Mesendoderm (in vitro differentiated cells): ENCODE results near the gene PRX.

Source experiments
- DNase-seq: peaks from one replicate; pipeline ENCODE4 v3.0.0; 2013
- H2AK5ac ChIP-seq: 2 replicates; pipeline ENCODE4 v1.6.1; 2013; ENCODE audit warnings: low read length, inconsistent platforms
- H2BK120ac ChIP-seq: 2 replicates; pipeline ENCODE4 v1.6.1; 2013; ENCODE audit warnings: low read depth, mild to moderate bottlenecking, low read length, moderate library complexity, mixed read lengths
- H2BK15ac ChIP-seq: replicated peaks from 2 replicates; pipeline ENCODE4 v1.6.1; 2013; ENCODE audit warnings: low read depth, mild to moderate bottlenecking, moderate library complexity
- H2BK5ac ChIP-seq: 2 replicates; pipeline ENCODE4 v1.6.1; 2013; ENCODE audit warnings: low read length, inconsistent platforms
- H3K18ac ChIP-seq: 2 replicates; pipeline ENCODE4 v1.6.1; 2013; ENCODE audit warnings: mild to moderate bottlenecking, low read length, mixed read lengths
- H3K23ac ChIP-seq: one replicate; pipeline ENCODE4 v1.6.1; 2013; ENCODE audit warnings: low read length
- H3K27ac ChIP-seq: 2 replicates; pipeline ENCODE4 v1.5.1; 2013; ENCODE audit warnings: low read depth, mild to moderate bottlenecking, inconsistent platforms, low read length, moderate library complexity
- H3K27me3 ChIP-seq: 2 replicates; pipeline ENCODE4 v1.6.1; 2013; ENCODE audit warnings: low read length, control low read depth, mild to moderate bottlenecking, inconsistent platforms; ENCODE audit not compliant: insufficient read depth, poor library complexity
- H3K36me3 ChIP-seq: 2 replicates; pipeline ENCODE4 v1.6.1; 2013; ENCODE audit warnings: low read length, inconsistent platforms; ENCODE audit not compliant: control insufficient read depth, insufficient read depth
- H3K4ac ChIP-seq: one replicate; pipeline ENCODE4 v1.6.1; 2013; ENCODE audit warnings: low read depth, mild to moderate bottlenecking, low read length, moderate library complexity
- H3K4me1 ChIP-seq: 2 replicates; pipeline ENCODE4 v1.6.1; 2013; ENCODE audit warnings: low read depth, low read length, inconsistent platforms; ENCODE audit not compliant: control insufficient read depth
- H3K4me2 ChIP-seq: 2 replicates; pipeline ENCODE4 v1.6.1; 2013; ENCODE audit warnings: low read length
- H3K4me3 ChIP-seq: 2 replicates; pipeline ENCODE4 v1.5.1; 2013; ENCODE audit warnings: mild to moderate bottlenecking, low read length
- H3K56ac ChIP-seq: one replicate; pipeline ENCODE4 v1.6.1; 2013; ENCODE audit warnings: low read length
- H3K79me1 ChIP-seq: 2 replicates; pipeline ENCODE4 v1.6.1; 2013; ENCODE audit warnings: low read length, inconsistent platforms
- H3K79me2 ChIP-seq: 2 replicates; pipeline ENCODE4 v1.6.1; 2013; ENCODE audit warnings: mild to moderate bottlenecking, low read length; ENCODE audit not compliant: control insufficient read depth, insufficient read depth
- H3K9ac ChIP-seq: 2 replicates; pipeline ENCODE4 v1.6.1; 2013; ENCODE audit warnings: low read length, inconsistent platforms
- H4K5ac ChIP-seq: one replicate; pipeline ENCODE4 v1.6.1; 2013; ENCODE audit warnings: low read length
- H4K8ac ChIP-seq: one replicate; pipeline ENCODE4 v1.6.1; 2013; ENCODE audit warnings: low read depth, mild to moderate bottlenecking, control low read depth, low read length, moderate library complexity
- WGBS: extraction: QIAGEN DNeasy Blood & Tissue Kit; methylation state at CpG from one replicate; pipeline ENCODE4 v1.1.7; 2013; ENCODE audit warnings: low lambda C conversion rate, missing lambda C conversion rate; ENCODE audit not compliant: insufficient coverage; ENCODE audit errors: extremely low coverage; 5-methylcytosine and 5-hydroxymethylcytosine counted together

Gene PRX

DNA sequence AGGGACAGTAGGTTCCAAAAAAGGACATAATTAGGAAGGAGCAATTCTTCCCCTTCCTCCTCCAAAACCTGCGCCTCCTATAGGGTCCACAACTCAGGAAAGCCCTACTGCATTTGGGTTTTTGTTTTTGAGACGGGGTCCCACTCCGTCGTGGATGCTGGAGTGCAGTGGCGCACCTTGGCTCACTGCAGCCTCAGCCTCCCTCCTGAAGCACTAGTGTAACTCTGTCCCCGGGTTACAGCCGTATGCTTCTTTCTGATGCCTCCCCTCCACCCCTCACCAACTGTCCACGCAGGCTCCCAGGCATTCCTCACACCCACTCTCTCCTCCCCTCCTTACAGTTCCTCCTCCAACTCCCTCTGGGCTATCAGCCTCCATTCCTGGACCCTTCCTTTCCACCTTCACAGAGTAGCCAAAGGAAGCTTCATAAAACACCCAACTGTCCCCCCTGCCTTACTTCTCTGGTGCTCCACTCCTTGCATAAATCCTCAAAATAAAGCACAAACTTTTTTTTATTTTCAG lies 33.1 kb upstream of the PRX start:
- no peak overlapping the region for H2BK120ac ChIP-seq
- no peak overlapping the region for H2AK5ac ChIP-seq
- WGBS: no CpG with 5 or more reads among the region's 8 CpGs

DNA sequence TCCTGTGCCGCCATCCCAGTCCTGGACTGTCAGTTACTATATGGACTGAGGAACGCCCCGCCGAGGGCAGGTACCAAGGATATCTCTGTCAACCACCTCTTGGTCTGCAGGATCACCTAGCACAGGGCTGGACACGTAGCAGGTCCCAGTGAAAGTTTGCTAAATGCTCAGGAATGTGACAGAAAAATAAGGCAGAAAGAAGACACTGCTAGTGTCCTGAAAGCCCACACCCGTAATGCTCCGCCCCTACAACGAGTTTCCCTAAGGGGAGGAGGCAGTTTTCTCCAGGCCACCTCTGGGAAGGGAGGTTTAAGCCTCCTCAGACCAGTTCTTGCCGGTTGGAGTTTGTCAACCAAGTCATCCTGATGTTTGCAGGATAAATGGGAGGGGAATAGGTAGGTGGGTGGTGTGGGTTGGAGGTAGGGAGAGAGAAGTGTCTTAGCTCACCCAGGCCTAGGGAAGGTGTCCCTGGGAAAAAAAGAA lies 32.6 kb upstream of the PRX start:
- H3K36me3 ChIP-seq: peaks cover 2% of the 10 kb centered on the region

More for the DNA sequence above, 33.1 kb upstream of the PRX start:
- Histone ChIP-seq H2BK5ac (no peak overlapping the region), H3K27me3 (no peaks in the 10 kb centered on the region), H3K4ac (no peak overlapping the region), H3K9ac (no peak overlapping the region), H3K4me2 (no peak overlapping the region), H3K4me3 (no peak overlapping the region), H3K79me1 (peaks cover 7% of the 10 kb centered on the region), H3K56ac (peak overlapping the region; percentile 34), H3K36me3 (peaks cover under 1% of the 10 kb centered on the region), H4K5ac (no peak overlapping the region), H3K23ac (no peak overlapping the region), H3K18ac (no peak overlapping the region), H3K4me1 (no peaks in the 10 kb centered on the region), H4K8ac (no peak overlapping the region), H3K79me2 (peaks cover 21% of the 10 kb centered on the region), H3K27ac (no peak overlapping the region), H2BK15ac (no peak overlapping the region)
- DNase-seq: no peak

DNA sequence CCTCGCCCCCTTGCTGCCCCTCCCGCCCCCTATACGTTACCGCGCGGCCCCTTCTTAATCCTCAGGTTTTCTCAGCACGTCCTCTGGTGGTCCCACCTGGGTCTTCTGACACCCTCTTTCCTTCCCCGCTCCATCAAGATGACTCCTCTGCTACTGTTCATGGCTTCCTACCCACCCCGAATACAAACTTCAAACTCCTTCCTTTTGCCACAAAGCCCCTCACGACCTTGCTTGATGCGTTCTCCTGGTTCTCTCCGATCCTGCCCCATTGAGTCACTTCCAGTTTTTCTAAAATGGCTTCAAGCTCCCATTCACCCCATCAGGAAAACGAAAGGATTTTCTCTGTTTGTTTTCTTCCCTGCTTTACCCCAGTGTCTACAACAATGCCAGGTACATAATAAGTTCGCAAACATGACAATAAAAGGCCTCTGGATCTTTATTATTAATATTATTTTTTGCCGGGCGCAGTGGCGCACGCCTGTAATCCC lies 31.7 kb upstream of the PRX start:
- peaks cover 23% of the 10 kb centered on the region for H3K79me2 ChIP-seq
- H3K23ac ChIP-seq: no peak overlapping the region
- peaks cover 11% of the 10 kb centered on the region for H3K79me1 ChIP-seq
- no peak overlapping the region for H3K27ac ChIP-seq
- H2BK120ac ChIP-seq: no peak overlapping the region
- H3K4ac ChIP-seq: peak overlapping the region; percentile 39
- peak overlapping the region; percentile 29 for H3K4me2 ChIP-seq
- H2BK5ac ChIP-seq: no peak overlapping the region
- H3K18ac ChIP-seq: no peak overlapping the region
- peak overlapping the region; percentile 58 for H3K9ac ChIP-seq
- peak overlapping the region; percentile 75 for H3K56ac ChIP-seq
- H3K27me3 ChIP-seq: no peaks in the 10 kb centered on the region
- no peak overlapping the region for H4K5ac ChIP-seq
- no peaks in the 10 kb centered on the region for H3K4me1 ChIP-seq
- DNase-seq: no peak
- no CpG with 5 or more reads among the region's 18 CpGs for WGBS
- peaks cover 2% of the 10 kb centered on the region for H3K36me3 ChIP-seq
- no peak overlapping the region for H4K8ac ChIP-seq
- H2BK15ac ChIP-seq: no peak overlapping the region
- no peak overlapping the region for H3K4me3 ChIP-seq
- H2AK5ac ChIP-seq: no peak overlapping the region

More for the DNA sequence above, 32.6 kb upstream of the PRX start:
- Histone ChIP-seq H3K9ac (no peak overlapping the region), H2BK15ac (no peak overlapping the region), H4K5ac (no peak overlapping the region), H3K23ac (no peak overlapping the region), H2BK5ac (no peak overlapping the region), H3K27me3 (no peaks in the 10 kb centered on the region), H4K8ac (no peak overlapping the region), H3K18ac (no peak overlapping the region), H2BK120ac (no peak overlapping the region), H3K79me2 (peaks cover 23% of the 10 kb centered on the region), H3K79me1 (peaks cover 10% of the 10 kb centered on the region), H3K56ac (peak overlapping the region; percentile 34), H3K27ac (no peak overlapping the region), H3K4me1 (no peaks in the 10 kb centered on the region), H2AK5ac (no peak overlapping the region), H3K4ac (no peak overlapping the region), H3K4me2 (no peak overlapping the region), H3K4me3 (no peak overlapping the region)
- peak; percentile 92 for DNase-seq
- no CpG with 5 or more reads among the region's 9 CpGs for WGBS

DNA sequence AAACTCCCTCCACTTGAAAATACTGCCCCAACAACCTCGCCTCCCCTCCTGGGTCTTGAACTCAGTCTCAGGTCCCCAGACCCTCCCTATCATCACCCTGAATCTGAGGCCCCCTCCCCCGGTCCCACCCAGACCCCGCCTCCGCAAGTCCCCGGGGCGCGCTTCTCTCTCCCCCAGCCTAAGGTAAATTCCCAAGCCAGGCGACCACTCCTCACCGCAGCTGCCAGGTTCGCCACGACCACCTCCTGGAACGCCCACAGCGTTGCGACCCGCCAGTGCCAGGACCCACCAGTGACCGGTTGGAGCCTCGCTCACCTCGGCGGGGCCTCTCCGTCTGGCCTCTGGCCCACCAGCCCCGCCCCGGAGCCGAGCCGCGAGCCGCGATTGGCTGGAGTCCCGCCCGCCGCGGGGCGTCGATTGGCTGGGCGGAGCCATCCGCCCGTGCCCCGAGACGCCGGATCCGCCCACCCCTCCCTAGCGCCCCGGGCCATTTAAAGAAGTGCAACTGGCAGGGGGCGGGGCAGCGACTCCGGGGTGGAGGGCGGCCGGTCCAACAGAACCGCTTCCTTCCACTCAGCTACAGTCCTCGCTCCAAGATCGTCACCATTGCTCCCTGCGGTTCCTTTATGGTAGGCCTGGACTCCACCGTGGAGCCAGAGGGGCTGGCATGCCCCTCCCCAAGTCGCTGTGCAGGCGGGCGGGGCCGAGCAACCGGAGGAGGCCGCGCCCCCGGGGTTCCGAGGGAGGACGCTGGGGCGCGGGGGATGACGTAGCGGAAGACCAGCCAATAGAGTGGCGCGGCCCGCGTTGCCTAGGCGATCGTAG lies 31.0 kb upstream of the PRX start, which contains the start of gene SERTAD3:
Gene SERTAD3 (minus strand): TSS at position 336 of the 825 bp plus-strand sequence. CDS start 2,255 bp downstream, outside the sequence.
- WGBS: no CpG with 5 or more reads among the region's 72 CpGs
- Histone ChIP-seq H3K4ac (peak within 1 kb of the TSS; percentile 92), H3K9ac (peak within 1 kb of the TSS; percentile 99), H3K18ac (peak within 1 kb of the TSS; percentile 93), H3K56ac (peak within 1 kb of the TSS; percentile 100), H3K36me3 (peaks cover 2% of the 10 kb centered on the region), H3K4me3 (peak within 1 kb of the TSS; percentile 100), H2BK15ac (no peak within 1 kb of the TSS), H3K27me3 (no peaks in the 10 kb centered on the region), H2BK5ac (peak within 1 kb of the TSS; percentile 99), H3K27ac (peak within 1 kb of the TSS; percentile 96), H4K8ac (no peak within 1 kb of the TSS), H3K4me2 (peak within 1 kb of the TSS; percentile 74), H2BK120ac (peak within 1 kb of the TSS; percentile 62), H3K79me1 (peaks cover 11% of the 10 kb centered on the region), H3K79me2 (peaks cover 23% of the 10 kb centered on the region), H2AK5ac (peak within 1 kb of the TSS; percentile 97), H3K23ac (peak within 1 kb of the TSS; percentile 86), H4K5ac (no peak within 1 kb of the TSS), H3K4me1 (no peaks in the 10 kb centered on the region)
- peak; percentile 98 for DNase-seq

DNA sequence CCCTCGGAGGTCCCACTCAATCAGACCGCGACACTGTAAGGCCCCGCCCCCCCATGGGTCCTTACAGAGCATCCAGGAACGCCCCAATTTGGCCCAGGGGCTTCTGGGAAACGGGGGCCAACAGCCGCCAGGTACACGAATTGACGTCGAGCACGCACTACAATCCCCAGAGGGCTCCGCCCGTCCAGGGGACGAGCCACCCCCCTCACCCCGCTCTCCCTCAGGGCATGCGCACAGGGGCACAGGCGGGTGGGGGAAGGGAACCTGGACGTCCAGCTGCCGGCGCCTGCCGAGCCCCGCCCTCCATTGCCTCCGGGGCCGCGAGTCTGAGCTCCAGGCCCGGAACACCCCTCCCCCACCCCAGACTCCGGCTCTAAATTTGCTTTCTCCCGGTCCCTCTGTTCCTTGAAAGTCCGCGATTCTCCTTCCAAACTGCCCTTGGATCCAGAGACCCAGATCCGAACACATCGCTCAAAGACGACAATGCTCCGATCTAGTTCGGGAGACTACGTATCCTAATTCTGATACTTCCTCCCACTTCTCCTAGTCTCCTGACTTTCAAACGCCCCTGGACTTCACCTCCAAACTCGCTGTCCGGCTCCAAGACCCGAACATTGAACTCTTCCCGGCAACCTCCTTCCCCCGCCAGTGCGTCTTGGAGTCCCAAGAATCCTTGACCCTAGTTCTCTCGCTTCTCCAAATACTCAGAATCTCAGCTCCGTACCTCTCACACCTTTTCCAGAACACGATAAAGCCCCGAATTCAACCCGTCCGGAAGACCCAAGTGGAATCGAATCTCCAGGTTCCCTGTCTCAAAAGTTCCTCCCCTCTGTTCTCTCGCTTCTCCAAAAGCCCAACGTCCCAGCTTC lies 30.2 kb upstream of the PRX start:
- no peaks in the 10 kb centered on the region for H3K4me1 ChIP-seq
- H2AK5ac ChIP-seq: peak overlapping the region; percentile 97
- H3K4ac ChIP-seq: peak overlapping the region; percentile 92
- no peak overlapping the region for H4K5ac ChIP-seq
- H2BK120ac ChIP-seq: peak overlapping the region; percentile 62
- peak overlapping the region; percentile 74 for H3K23ac ChIP-seq
- no CpG with 5 or more reads among the region's 52 CpGs for WGBS
- peaks cover 2% of the 10 kb centered on the region for H3K36me3 ChIP-seq
- no peaks in the 10 kb centered on the region for H3K27me3 ChIP-seq
- peak overlapping the region; percentile 100 for H3K56ac ChIP-seq
- peaks cover 23% of the 10 kb centered on the region for H3K79me2 ChIP-seq
- H3K9ac ChIP-seq: peak overlapping the region; percentile 99
- peaks cover 11% of the 10 kb centered on the region for H3K79me1 ChIP-seq
- H3K18ac ChIP-seq: peak overlapping the region; percentile 93
- H2BK15ac ChIP-seq: no peak overlapping the region
- H4K8ac ChIP-seq: no peak overlapping the region
- DNase-seq: peak; percentile 100
- H3K4me2 ChIP-seq: peak overlapping the region; percentile 23
- peak overlapping the region; percentile 96 for H3K27ac ChIP-seq
- peak overlapping the region; percentile 99 for H2BK5ac ChIP-seq
- peak overlapping the region; percentile 100 for H3K4me3 ChIP-seq
